Glomerular endothelial cell (primary cell): ENCODE measurements around the gene TMEM185A. TPM values are rescaled to one million over a fixed set of nuclear protein-coding genes. Genes with fewer than 3 reads are reported as not detected.
"Not testable (repeated sequence)": the region's sequence is repeated elsewhere in the genome, so short reads cannot be mapped to it uniquely, and the experiment has no call there.

Source experiments
- DNase-seq: peaks from one replicate; pipeline ENCODE4 v3.0.0-alpha.2; 2011; ENCODE audit warnings: low read depth, low spot score; ENCODE audit errors: extremely low read depth
- total RNA-seq: library from RNA; depleted of rRNA; stranded (reverse); fragments of >200 nt; gene quantifications from 2 replicates; pipeline ENCODE4 v1.2.3, GENCODE V29; 2015

Gene TMEM185A
- total RNA-seq, result 10.4 and 19.1 TPM in 2 replicates

DNA sequence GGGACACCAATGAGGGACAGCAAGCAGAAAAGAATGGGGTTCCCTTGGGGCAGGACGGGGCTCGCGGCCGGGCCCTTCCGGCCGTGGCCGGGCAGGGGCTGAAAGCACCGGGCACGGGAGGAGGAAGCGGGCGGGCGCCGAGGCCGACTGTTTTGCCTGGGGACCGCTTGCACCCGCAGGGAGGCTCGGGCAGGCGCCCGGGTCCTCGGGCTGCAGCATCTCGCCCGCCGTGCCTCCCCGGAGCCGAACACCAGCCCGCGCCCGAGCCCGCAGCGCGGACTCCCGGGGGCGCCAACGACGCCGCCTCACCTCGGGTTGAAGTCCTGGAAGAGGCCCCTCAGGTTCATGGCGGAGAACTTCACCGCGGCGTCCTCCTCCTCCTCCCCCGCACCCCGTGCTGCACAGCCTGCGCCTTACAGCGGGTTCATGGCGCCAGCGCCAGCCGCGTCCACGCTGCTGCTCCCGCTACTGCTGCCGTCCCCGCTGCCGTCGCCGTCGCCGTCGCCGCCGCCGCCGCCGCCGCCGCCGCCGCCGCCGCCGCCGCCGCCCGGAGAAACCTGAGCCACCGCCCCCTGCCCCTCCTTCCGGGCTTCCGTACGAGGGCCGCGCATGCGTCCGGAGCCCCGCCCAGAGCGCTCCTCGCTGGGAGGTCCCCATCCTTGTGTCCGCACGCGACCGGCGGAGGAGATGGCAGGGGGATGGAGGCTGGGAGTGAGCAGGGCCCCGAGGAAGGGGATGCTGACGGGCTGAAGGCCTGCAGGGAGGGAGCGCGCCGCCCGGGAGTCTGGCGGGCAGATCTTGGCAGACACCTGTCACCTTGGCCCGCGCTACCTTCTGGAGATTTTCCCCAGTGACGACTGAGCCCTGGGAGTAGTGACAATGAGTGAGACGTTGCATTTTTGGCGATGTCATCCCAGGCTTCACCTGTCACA, at the start of gene TMEM185A:
TSS of gene TMEM185A (minus strand) at position 559 of the 932 bp plus-strand sequence. CDS start at position 347, 212 bp downstream.
- no peak for DNase-seq

- no peak for DNase-seq
These were observed 49.6 kb upstream of the TMEM185A start for GRCh38 chrX:149681182-149681581.

DNA sequence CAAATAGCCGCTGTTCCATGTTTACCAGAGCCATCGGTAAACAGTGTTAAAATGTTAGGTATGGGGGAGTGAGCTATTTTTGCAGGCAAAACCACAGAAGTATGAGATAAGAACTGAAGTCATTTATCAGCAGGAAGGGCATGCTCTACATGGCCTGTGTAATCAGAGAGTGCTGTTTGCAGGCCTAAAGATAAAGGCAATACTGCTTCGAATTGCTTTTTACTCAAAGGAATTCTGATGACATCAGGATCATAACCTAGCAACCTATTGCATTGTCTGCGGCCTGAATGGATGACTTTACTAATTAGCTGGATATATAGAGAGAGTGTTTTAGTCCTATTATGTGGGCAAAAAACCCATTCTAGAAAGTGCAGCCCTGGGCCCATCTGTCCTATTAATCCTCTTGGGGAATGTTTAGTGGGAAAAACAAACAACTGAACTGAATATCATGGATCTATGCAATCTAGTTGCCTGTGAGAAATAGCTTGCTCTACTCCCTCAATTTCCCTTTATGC, 47.6 kb upstream of the TMEM185A start:
- not testable (repeated sequence) for DNase-seq

GRCh38 chrX:149675554-149675953, 44.0 kb upstream of the TMEM185A start:
- DNase-seq, result not testable (repeated sequence)

DNA sequence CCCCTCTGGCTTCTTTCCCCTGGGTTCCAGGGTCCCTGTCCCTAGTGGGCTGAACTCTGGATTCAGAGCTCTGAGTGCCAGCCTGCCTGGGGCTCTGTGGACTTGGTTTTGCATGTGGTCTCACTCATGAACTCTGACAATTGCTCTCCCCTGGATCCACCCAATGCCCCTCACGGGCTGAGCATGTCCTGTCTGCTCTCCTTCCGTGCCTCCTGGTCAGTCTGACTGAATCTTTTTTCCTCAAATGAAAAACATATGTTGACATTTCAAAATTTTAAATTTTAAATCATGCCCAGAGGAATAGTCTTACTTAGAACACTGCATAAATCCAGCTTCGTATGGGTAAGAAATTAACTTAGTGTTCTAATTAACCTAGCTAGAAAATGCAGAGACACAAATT, 43.5 kb upstream of the TMEM185A start:
- DNase-seq, result not testable (repeated sequence)

DNA sequence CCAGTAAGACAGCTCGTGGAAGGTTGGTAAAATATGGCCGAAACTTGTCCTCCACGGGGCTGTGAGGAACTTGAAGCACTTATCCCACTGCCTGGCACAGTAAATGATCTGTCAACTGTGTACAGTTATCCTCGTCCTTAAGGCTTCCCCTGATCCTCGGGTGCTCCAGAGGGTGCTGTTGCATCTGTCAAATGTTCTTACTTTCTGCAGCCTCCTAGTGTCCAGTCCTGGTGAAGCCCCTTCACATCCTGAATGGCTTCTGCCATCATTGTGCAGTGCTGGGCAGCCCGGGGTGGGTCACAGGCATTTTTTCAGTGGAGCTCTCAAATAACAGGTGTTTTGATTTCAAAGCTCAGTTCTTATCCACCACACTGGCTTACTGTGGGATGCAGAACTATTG, 29.0 kb upstream of the TMEM185A start:
- DNase-seq, result not testable (repeated sequence)

DNA sequence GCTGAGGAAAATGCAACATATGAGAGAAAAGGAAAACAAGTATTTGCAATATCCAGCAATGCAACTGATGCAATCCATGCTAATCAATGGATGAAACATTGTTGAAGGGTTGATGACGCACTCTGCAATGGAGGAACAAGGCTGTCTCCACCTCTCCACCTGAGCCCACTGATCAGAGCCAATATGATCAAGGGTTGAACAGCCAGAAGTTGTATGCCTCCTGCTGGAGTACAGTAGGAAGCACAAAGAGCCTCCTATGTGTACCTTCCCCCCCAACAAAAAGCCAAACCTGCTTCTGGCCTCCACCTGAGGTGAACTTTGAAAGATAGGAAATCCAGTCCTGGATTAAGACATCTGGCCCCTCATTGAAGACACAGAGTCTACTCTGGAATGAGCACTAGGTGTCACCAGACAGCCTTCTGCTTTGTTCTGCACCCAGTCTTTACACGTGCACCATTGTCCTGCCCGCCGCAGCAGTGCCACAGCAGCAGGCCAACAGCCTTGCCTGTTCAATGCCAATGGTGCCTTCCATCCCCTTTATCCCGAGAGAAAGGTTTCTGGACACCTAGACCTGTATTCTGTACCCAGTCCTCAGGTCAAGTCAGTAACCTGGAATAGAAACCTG, 24.8 kb upstream of the TMEM185A start:
- DNase-seq, result not testable (repeated sequence)

DNA sequence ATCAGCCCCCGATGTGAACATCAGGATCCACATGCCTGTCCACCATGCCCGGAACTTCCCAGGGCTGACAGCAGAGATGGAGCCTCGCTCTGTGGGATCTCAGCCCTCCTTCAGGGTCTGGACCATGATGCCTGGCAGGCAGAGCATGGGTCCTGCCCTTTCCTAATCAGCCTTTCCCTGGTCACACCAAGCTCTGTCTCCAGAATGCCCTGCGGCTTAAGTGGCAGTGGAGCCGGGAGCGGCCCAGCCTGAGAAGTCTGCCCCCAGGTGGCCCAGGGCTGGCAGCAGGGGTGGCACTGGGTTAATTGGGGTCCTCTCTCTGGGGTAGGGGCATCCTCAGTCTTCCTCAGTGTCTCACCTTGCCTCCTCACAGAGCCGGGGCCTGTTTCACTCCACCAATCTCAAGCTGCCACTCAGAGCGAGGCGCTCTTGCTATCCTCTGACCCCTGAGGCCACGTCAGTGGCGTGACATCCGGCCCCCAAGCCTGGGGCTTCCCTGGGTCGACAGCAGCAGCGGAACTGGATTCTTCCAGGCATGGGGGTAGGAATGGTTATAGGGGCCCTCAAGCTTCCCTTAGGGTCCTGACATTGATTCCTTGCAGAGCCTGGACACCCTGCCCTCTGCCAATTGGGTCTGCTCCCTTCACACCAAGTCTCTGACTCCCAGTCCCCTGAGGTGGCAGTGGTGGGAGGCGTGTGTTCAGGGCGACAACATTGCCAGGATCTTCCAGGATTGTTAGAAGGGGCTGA, 20.8 kb upstream of the TMEM185A start:
- no peak for DNase-seq

GRCh38 chrX:149650162-149650561, 18.6 kb upstream of the TMEM185A start:
- no peak for DNase-seq

- DNase-seq, result no peak
These were observed 17.3 kb upstream of the TMEM185A start for GRCh38 chrX:149648932-149649331.

DNA sequence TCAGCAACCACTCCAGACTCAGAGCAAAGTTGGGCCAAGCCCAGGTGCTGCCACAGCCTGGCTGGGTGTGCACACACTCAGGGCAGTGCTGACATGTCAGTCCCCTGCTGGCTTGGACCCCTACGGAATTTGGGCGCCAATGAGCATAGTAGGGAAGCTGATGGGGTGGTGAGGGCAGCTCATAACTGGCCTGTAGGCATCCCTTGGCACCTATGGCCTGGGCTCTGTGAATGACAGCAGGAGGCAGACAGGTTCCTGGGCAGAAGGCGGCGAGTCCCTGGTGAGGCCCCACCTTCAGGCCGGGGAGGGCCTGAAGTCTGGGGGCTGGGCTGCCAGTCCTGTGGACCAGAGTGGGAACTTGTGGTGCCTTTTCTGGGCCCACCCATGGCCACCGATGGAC, 15.9 kb upstream of the TMEM185A start:
- DNase-seq, result no peak

DNA sequence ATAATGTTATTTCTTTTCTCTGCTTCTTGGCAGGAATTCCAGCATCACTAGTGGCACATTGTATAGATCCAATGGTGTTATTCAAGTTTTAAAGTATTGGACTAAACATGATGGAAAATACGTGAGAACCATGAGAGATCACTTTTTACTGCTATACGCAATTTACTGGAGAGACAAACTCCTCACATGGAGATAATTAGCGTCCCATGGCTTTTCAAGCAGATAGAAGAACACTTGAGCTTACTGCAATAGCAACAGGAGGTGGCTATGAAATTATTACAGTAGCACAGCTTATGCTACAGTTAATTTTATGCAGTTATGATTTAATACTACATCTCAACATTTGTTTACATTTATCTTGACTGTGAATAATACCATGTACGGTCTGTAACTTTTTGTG, 11.9 kb upstream of the TMEM185A start:
- no peak for DNase-seq

DNA sequence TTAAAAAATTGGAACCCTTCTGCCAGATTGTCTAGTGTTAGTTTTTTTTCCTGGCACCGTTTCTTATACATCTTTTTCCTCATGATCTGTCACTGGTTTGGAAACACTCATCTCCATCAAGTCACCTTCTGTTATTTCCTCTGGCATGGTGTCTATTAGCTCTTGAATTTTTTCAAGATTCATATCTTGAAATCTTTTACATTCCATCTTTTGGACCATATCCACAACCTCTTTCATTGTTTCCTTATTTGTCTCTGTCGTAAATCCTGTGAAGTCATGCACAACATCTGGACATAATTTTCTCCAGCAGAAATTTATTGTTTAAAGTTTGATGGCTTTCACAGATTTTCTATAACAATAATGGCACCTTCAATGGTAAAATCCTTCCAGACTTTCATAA, 10.2 kb upstream of the TMEM185A start:
- no peak for DNase-seq

- no peak for DNase-seq
These were observed 9.8 kb upstream of the TMEM185A start for GRCh38 chrX:149641432-149641831.

GRCh38 chrX:149639568-149639967, 8.0 kb upstream of the TMEM185A start:
- no peak for DNase-seq

GRCh38 chrX:149638860-149639259, 7.3 kb upstream of the TMEM185A start:
- no peak for DNase-seq

DNA sequence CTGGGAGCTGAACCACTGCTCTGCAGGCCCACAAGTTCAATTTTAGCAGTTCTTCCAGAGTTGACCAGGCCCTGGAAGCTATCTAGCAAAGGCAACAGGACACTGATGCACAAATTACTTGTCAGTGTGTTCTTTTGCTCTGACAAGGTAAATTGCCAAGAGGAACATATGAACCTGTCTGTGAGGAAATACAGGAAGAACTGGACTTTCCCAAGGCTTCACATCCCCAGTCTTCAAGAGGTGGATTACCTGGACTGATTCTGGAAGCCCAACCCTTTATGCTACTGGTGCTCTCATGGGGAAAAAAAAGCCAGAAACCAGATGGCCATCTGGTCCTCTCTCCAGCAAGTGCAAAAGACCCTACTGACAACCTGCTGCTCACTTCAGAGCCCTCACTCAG, 1.9 kb upstream of the TMEM185A start:
- DNase-seq, result no peak

- peak; percentile 9 for DNase-seq
These were observed 835 bp downstream of the TMEM185A start for GRCh38 chrX:149630681-149631233.

- DNase-seq, result no peak
These were observed 1.7 kb downstream of the TMEM185A start for GRCh38 chrX:149629730-149630387.

GRCh38 chrX:149628768-149629167, 2.8 kb downstream of the TMEM185A start:
- no peak for DNase-seq
